ENCODE measurements around the gene ABHD16B. TPM values are rescaled to one million over a fixed set of nuclear protein-coding genes. Genes with fewer than 3 reads are reported as not detected.
"Not testable (repeated sequence)": the region's sequence is repeated elsewhere in the genome, so short reads cannot be mapped to it uniquely, and the experiment has no call there.

The ABHD16B gene
- total RNA-seq, 1 donor from 2014 or later = not detected

DNA sequence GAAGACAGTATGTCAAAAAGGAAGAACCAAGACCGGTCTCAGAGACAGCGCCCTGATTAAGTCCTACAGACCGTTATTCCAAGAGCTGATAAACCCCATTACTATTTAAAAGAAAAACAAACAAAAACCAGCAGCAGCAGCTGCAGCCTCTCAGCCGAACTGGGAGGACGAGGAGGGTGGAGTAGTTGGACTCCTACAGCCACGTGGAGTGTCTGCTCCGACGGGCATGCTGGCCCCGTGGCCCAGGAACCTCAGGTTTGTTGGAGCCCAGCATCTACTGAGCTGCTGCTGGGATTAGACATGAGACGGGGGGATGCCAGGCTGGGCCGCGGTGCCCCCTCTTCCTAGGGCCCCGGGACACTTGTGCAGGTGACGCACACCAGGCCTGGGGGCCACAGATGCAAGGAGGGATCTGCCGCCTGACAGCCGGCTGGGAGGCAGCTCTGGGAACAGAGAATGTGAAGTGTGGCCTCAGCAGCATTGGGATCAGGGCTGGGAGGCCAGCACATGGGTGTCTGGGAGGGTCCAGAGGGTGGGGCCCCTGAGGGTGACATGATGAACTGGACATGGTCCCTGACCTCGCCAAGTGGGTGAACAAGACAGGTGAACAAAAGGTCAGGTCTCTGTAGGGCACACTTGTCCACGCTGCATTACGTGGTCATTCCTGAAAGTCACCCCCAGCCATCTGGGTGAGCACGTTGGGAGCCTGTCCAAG, 27.4 kb upstream of the ABHD16B start:
- intact Hi-C loops (cut with micrococcal nuclease) = no loop called here

DNA sequence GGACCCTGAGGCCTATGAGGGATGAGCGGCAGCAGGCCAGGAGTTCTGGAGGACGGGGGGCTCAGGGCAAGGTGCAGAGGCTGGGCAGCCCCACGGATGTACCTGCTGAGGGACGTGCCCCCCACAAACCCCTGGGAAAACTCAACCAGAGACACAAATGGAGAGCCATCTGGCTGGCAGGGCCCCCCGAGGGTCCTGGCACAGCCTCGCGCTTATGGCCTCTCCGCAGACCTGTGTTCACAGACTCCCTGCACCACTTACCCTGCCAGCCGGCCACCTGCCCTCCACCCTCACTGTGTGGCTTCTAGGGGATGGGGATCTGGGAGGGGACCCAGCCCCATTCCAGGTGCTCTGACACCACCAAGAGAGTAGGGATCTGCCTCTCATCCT, 26.8 kb upstream of the ABHD16B start:
- intact Hi-C loops (cut with micrococcal nuclease) = no loop called here

GRCh38 chr20:63835021-63835858, 26.1 kb upstream of the ABHD16B start:
- intact Hi-C loops (cut with micrococcal nuclease) = no loop called here

GRCh38 chr20:63836458-63837344, 24.6 kb upstream of the ABHD16B start:
- intact Hi-C loops (cut with micrococcal nuclease) = no loop called here

GRCh38 chr20:63837479-63837878, 23.8 kb upstream of the ABHD16B start:
- intact Hi-C loops (cut with micrococcal nuclease) = no loop called here

- intact Hi-C loops (cut with micrococcal nuclease) = no loop called here
Observed at GRCh38 chr20:63839620-63840019, 21.7 kb upstream of the ABHD16B start.

DNA sequence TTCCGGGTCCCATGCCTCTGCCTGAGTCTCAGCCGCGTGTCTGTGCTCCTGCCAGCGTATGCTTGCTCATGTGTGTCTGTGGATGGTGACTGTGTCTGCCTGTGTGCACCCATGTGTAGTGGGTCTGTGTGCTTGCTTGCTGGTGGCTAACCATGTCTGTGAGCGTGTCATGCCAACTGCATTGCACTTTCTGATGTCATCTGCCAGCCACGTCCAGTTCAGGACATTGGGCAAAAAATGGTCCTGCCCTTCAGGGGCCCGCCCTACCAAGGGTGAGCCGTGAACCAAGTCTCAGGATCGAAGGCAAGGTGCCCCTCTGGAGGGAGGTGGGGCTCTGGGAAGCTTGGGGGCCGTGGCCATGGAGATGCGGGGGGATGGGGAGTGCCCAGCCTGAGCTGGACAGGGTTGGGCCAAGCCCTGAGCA, 20.9 kb upstream of the ABHD16B start:
- intact Hi-C loops (cut with micrococcal nuclease) = no loop called here

GRCh38 chr20:63842258-63842657, 19.0 kb upstream of the ABHD16B start:
- intact Hi-C loops (cut with micrococcal nuclease) = no loop called here

DNA sequence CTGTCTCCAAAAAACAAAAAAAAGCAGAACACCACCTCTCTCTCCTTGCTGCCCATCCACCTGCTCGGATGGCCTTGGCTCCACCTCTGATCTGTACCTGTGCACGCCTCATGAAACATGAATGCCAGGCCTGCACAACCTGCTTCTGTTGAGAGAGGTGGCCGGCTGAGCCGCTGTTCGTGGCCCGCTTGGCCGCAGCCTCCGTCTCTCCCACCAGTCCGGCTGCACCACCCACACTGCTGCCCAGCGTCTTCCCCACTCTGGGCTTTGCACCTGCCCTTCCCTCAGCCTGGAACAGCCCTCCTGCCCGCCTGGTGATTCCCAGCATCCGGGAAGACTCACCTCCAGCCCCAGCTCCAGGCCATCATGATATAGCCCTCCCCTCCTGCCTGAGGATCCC, 18.1 kb upstream of the ABHD16B start:
- intact Hi-C loops (cut with micrococcal nuclease) = no loop called here

- intact Hi-C loops (cut with micrococcal nuclease) = no loop called here
Observed at GRCh38 chr20:63843778-63844177, 17.5 kb upstream of the ABHD16B start.

GRCh38 chr20:63844511-63844991, 16.7 kb upstream of the ABHD16B start:
- intact Hi-C loops (cut with micrococcal nuclease) = no loop called here

- intact Hi-C loops (cut with micrococcal nuclease) = no loop called here
Observed at GRCh38 chr20:63846128-63846771, 15.0 kb upstream of the ABHD16B start.

GRCh38 chr20:63846888-63847236, 14.4 kb upstream of the ABHD16B start:
- intact Hi-C loops (cut with micrococcal nuclease) = no loop called here

DNA sequence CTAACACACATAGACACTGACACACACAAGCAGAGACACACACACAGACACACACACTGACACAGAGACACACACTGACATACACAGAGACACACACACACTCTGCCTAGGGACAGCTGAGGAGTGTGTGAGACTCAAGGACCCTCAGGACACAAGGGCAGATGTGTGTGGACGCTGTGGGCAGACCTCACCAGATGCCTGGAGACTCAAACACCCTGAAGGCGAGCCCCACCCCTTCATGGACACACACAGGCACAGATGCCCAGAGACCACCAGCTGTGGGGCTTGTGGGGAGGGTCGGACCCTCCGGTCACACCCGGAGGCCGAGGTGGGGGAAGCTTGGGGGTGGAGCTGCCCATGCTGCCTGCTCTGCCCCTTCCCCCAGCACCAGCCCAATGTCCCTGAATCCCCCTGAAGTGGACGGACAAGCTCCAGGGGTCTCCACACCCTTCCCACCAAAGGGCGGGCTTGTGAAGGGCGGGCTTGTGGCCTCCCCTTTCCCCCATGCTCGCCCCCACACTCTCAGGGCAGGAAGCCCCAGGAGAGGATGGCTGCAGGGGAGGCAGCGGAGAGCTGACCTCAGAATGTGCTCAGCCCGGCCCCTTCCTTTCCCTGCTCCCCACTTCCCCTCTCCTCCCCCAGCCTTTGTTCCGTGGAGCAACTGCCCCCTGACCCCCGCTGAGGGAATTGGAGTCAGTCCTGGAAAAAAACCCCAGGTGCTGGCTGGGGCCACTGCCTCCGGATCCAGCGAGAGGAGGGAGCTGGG, 13.9 kb upstream of the ABHD16B start:
- intact Hi-C loops (cut with micrococcal nuclease) = no loop called here

GRCh38 chr20:63848003-63848911, 13.0 kb upstream of the ABHD16B start:
- intact Hi-C loops (cut with micrococcal nuclease) = no loop called here

DNA sequence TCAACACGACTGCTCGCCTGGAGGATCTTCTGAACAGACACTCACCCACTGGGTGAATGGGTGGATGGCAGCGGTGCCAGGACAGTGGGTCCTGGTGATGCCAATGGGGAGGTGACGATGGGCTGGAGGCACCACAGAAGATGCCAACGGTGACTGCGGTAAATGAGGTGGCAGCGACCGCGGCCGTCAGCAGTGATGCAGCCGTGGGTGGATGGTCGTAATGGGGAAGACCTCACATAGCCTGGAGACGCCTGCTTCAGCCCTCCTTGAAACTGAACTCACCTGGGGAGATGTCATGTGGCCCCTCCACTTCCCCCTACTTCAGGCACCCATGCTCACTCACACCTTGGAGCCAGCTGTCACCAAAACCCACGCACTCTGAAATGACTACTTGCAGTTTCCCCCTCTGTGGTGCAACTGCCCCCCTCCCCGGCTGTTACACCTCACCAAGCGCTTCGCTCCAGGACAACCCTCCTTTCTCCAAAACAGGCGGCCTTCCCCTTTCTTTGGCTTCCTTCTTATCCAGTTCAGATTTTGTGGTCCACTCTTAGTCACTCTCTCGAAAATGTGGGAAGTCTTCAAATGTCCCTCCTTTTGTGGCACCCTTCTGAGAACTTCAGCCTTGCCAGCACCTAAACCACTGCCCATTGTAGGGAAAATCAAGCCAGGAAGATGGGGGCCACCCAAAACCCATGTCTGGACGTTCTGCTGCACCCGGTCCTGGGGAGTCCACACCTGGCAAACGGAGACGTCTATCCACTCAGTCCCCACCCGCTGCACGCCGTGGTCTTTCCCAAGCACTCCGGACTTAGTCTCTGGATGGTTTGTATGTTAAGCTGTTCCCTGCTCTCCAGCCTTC, 10.4 kb upstream of the ABHD16B start:
- intact Hi-C loops (cut with micrococcal nuclease) = no loop called here

- intact Hi-C loops (cut with micrococcal nuclease) = not testable (repeated sequence)
Observed at GRCh38 chr20:63851548-63851943, 9.8 kb upstream of the ABHD16B start.

- intact Hi-C loops (cut with micrococcal nuclease) = not testable (repeated sequence)
Observed at GRCh38 chr20:63853733-63854068, 7.6 kb upstream of the ABHD16B start.

All from T-helper 1 cell treated with Interleukin-12 subunit alpha and Interleukin-12 subunit beta and Interleukin-4 antibody, amounts not matched to agents 30 ng/mL and 1 ng/mL, for 36 hours (primary cell).